ENCODE measurements around the gene VPS16. TPM values are rescaled to one million over a fixed set of nuclear protein-coding genes. Genes with fewer than 3 reads are reported as not detected.
A peak's percentile ranks its signal among the peaks of the same experiment; 100 is the strongest.

Gene VPS16
- 38.1 TPM for total RNA-seq (2021; ENCODE audit: unreplicated experiment)
- polyA plus RNA-seq (2012) = 31.9 and 37.5 TPM in 2 replicates
- Bru-seq, nascent RNA = percentile 45 among the genes with signal in this experiment
- BruChase-seq, experiment 1, labeled RNA remaining after a 6-hour chase = percentile 61 among the genes with signal in this experiment
- BruChase-seq, experiment 2, labeled RNA remaining after a 2-hour chase = percentile 56 among the genes with signal in this experiment
- long read RNA-seq, transcript VPS16-202 (24 exons, 2,750 nt) = major isoform, 79 of 113 reads
- long read RNA-seq, partial matches to known transcripts = 11 of 113 reads
- long read RNA-seq, other reads (novel, unspliced or antisense) = 23 of 113 reads

- Histone ChIP-seq H3K4me2 (ENCODE audit: low read length) (peak within 1 kb of the TSS; percentile 98), H3K27me3 (ENCODE audit: insufficient read depth, low read length) (no peaks in the 10 kb centered on the region), H3K9me2 (ENCODE audit: insufficient read depth) (no peaks in the 10 kb centered on the region), H2AFZ (ENCODE audit: low read depth, low read length, poor library complexity, severe bottlenecking) (peak within 1 kb of the TSS; percentile 45), H3K4me1 (ENCODE audit: control insufficient read depth in 1 of 2, insufficient read depth in 2 of 2, low read length in 2 of 2) (peaks cover 13 to 20% of the 10 kb centered on the region in 2 experiments; a peak in 3 of 4 replicates), H3K9ac (ENCODE audit: low read length) (peak within 1 kb of the TSS; percentile 81), H3K27ac (ENCODE audit: low read depth, low read length) (peak within 1 kb of the TSS; percentile 97), H3K9me3 (ENCODE audit: control insufficient read depth in 1 of 2, insufficient read depth in 1 of 2, low read depth in 1 of 2, low read length in 2 of 2) (no peaks in the 10 kb centered on the region), H3K4me3 (replicated peaks in 1 of 2; ENCODE audit: low read depth in 1 of 2, low read length in 2 of 2) (peak within 1 kb of the TSS; percentile 73 to 96), H3K36me3 (ENCODE audit: control insufficient read depth in 1 of 2, insufficient read depth in 2 of 2, low read length in 2 of 2) (no peaks in the 10 kb centered on the region), H4K20me1 (ENCODE audit: insufficient read depth) (no peaks in the 10 kb centered on the region), H3K79me2 (ENCODE audit: insufficient read depth, low read length) (peaks cover 12% of the 10 kb centered on the region)
- TF ChIP-seq POLR2A (IDR thresholded peaks at IDR 0.05; ENCODE audit: borderline replicate concordance, extremely low read depth, insufficient read depth, insufficient read length) (peak; percentile 63), SRF (IDR thresholded peaks at IDR 0.05; ENCODE audit: low read depth) (no peak), RAD21 (IDR thresholded peaks at IDR 0.05; ENCODE audit: low read depth) (no peak), YY1 (IDR thresholded peaks at IDR 0.05; ENCODE audit: extremely low read depth, insufficient replicate concordance, low read depth, low read length) (peak; percentile 97), EGR1 (IDR thresholded peaks at IDR 0.05; ENCODE audit: low read depth) (0 out of 2 replicates have a peak, but pooled peaks have one; percentile 24), MAX (IDR thresholded peaks at IDR 0.05) (peak; percentile 91), JUND (IDR thresholded peaks at IDR 0.05) (no peak), ELF1 (IDR thresholded peaks at IDR 0.05; ENCODE audit: borderline replicate concordance, low read depth) (peak; percentile 92), SIN3A (IDR thresholded peaks at IDR 0.05; ENCODE audit: low read depth) (no peak; the same call in 1 of the 2 replicates), POLR2AphosphoS5 (IDR thresholded peaks at IDR 0.05; ENCODE audit: low read depth, low read length) (peak; percentile 78), ZFX (IDR thresholded peaks at IDR 0.05) (peak; percentile 94)
- BruUV-seq (replicated peaks) = no TSS peak
- ATAC-seq = peak; percentile 98
- ChIA-PET POLR2A (no interaction called here), RAD21 (ENCODE audit: low non-redundant PET in 1 of 2, low total read pairs in 2 of 2, uncharacterized antibody in 2 of 2, unreplicated experiment in 2 of 2) (no interaction called here), CTCF (interaction anchor here (0.9 to 1.1 kb wide), 2 partner anchors 87 to 161 kb away, joined by 3 to 4 read pairs; no protein-coding TSS in a partner anchor)
- intact Hi-C loops (cut with micrococcal nuclease) = no loop called here
- peak; percentile 54 for DNase-seq (ENCODE audit: low read depth, low spot score)
These were observed at the start of gene VPS16, which contains the start of gene PCED1A for GRCh38 chr20:2840138-2840966. Gene VPS16, plus strand, starts transcription at chr20:2840745. Its CDS starts 30 bp downstream, at chr20:2840775. Gene PCED1A, minus strand, starts transcription at chr20:2840655. Its CDS starts 743 bp downstream, at chr20:2839912.
